Adrenal gland (tissue), 12 donors: ENCODE results near the gene RFX7. TPM values are rescaled to one million over a fixed set of nuclear protein-coding genes. Genes with fewer than 3 reads are reported as not detected.

ENCODE experiments used
- DNase-seq, 7 donors: peaks; one replicate each; pipeline ENCODE4 v3.0.0-alpha.2; 2019 to 2020
- H3K27ac ChIP-seq, 5 donors: fragments of 200-600 bp; sonication (generic) in 4 of 5; 1 replicate in 3 of 5; 2 replicates in 2 of 5; pipeline versions ENCODE4 v1.5.1 to v1.8.0; 2016 to 2020; ENCODE audit warnings: mild to moderate bottlenecking in 1 of 5
- H3K27me3 ChIP-seq: fragments of 200-600 bp; 2 replicates; pipeline ENCODE4 v1.8.0; 2021
- H3K36me3 ChIP-seq, 2 donors: fragments of 200-600 bp; replicated peaks in 1 of 2; 1 replicate in 1 of 2; 2 replicates in 1 of 2; pipeline versions ENCODE4 v1.5.1 to v1.8.0; 2018 to 2022
- H3K4me1 ChIP-seq, 2 donors: fragments of 200-600 bp; replicated peaks in 1 of 2; 1 replicate in 1 of 2; 2 replicates in 1 of 2; pipeline versions ENCODE4 v1.5.1 to v1.8.0; 2018 to 2021
- H3K4me3 ChIP-seq, 4 donors: fragments of 200-600 bp; sonication (generic) in 3 of 4; one replicate each; pipeline ENCODE4 v1.5.1; 2016 to 2018
- H3K9me3 ChIP-seq, 3 donors: fragments of 200-600 bp; sonication (generic) in 1 of 3; replicated peaks in 1 of 3; 1 replicate in 2 of 3; 2 replicates in 1 of 3; pipeline versions ENCODE4 v1.5.1 to v1.8.0; 2016 to 2021
- CTCF ChIP-seq, 6 experiments: fragments of 450-650 bp in 4 of 6; fragments of 200-600 bp in 2 of 6; sonication (generic) in 1 of 6; IDR thresholded peaks; 1 replicate in 5 of 6; 2 replicates in 1 of 6; pipeline versions ENCODE4 v1.5.1 to v1.8.0; 2016 to 2021; ENCODE audit warnings: antibody characterized with exemption in 6 of 6, mild to moderate bottlenecking in 2 of 6, moderate library complexity in 1 of 6
- POLR2A ChIP-seq, 2 donors: fragments of 450-650 bp; IDR thresholded peaks; one replicate each; pipeline ENCODE4 v1.6.1; 2017; ENCODE audit warnings: antibody characterized with exemption in 2 of 2, mild to moderate bottlenecking in 2 of 2, moderate library complexity in 1 of 2
- whole genome bisulfite sequencing, 4 donors: extraction: QIAGEN DNeasy Blood & Tissue Kit in 2 of 4; methylation state at CpG; one replicate each; pipeline versions ENCODE4 v1.1.5 to v1.1.7; 2013 to 2017; 5-methylcytosine and 5-hydroxymethylcytosine counted together
- intact Hi-C, 2 donors: fragments of 100-400 bp; cut with DNase I; formaldehyde crosslinking; loops; one replicate each; pipeline versions ENCODE4 v1.14.1 to v1.15.0; 2022 to 2023
- polyA plus RNA-seq, 3 donors: library from polyadenylated mRNA; stranded (reverse); fragments of 200-250 nt in 2 of 3; fragments of 350-450 nt in 1 of 3; fragmentation: Illumina TruSeq in 1 of 3; extraction: RNeasy Lipid Tissue Mini Kit (QIAGEN cat#74804) in 1 of 3; gene quantifications; one replicate each; pipeline ENCODE4 v1.2.3, GENCODE V29; 2013 to 2014
- total RNA-seq, 9 donors: library from RNA; depleted of rRNA in 4 of 9; stranded (reverse); fragments of >200 nt in 4 of 9; fragments of 120-200 nt in 1 of 9; fragmentation: NEBNext Ultra II Directional in 1 of 9; extraction: Animal tissue kit (Norgen Biotek cat#: 25700) in 1 of 9; gene quantifications; one replicate each; pipeline versions ENCODE4 v1.1.0 to v1.2.4, GENCODE V29; 2013 to 2023
- donor health status: healthy with polysubstance abuse.
- donor health status: Bipolar disorder and iron deficiency.
- donor health status: DM: yes; HTN: yes; CAD: no.
- donor health status: DM: no; HTN: no; CAD: no.
- donor health status: DM: no; HTN: no; CAD: no.
- donor health status: DM: yes; HTN: yes; CAD: no.

Gene RFX7
- total and polyA plus RNA-seq, 12 donors = 3.3 to 51.6 (median 15.9) TPM

GRCh38 chr15:56228352-56228751, 15.3 kb downstream of the RFX7 start:
- DNase-seq = no peak
- peaks cover 6% of the 10 kb centered on the region in 2 donors for H3K4me1 ChIP-seq
- no peaks in the 10 kb centered on the region for H3K27me3 ChIP-seq
- peaks cover 0 to 31% (median 6%) of the 10 kb centered on the region in 3 donors for H3K9me3 ChIP-seq
- no peak overlapping the region for H3K27ac ChIP-seq
- no peak overlapping the region for H3K4me3 ChIP-seq
- TF ChIP-seq POLR2A (IDR thresholded peaks at IDR 0.05) = no peak
- TF ChIP-seq CTCF (IDR thresholded peaks at IDR 0.05) = no peak
- H3K36me3 ChIP-seq = no peaks in the 10 kb centered on the region
- intact Hi-C loops = no loop called here

- intact Hi-C loops = no loop called here
- DNase-seq = no peak
- Histone ChIP-seq H3K36me3 (no peaks in the 10 kb centered on the region), H3K9me3 (peaks cover 0 to 31% (median 6%) of the 10 kb centered on the region in 3 donors), H3K27ac (no peak overlapping the region), H3K4me1 (peaks cover 6% of the 10 kb centered on the region in 2 donors), H3K27me3 (no peaks in the 10 kb centered on the region), H3K4me3 (no peak overlapping the region)
- no peak for TF ChIP-seq POLR2A (IDR thresholded peaks at IDR 0.05)
- no peak for TF ChIP-seq CTCF (IDR thresholded peaks at IDR 0.05)
- WGBS, 4 donors = 94 to 100% (median 98%) methylated on average over 2 of the region's 2 CpGs
These were observed 15.9 kb downstream of the RFX7 start for GRCh38 chr15:56227780-56228179.

GRCh38 chr15:56227306-56227705, 16.4 kb downstream of the RFX7 start:
- intact Hi-C loops = no loop called here
- H3K27me3 ChIP-seq = no peaks in the 10 kb centered on the region
- no peak for TF ChIP-seq POLR2A (IDR thresholded peaks at IDR 0.05)
- TF ChIP-seq CTCF (IDR thresholded peaks at IDR 0.05) = no peak
- H3K27ac ChIP-seq = no peak overlapping the region
- no peak overlapping the region for H3K4me3 ChIP-seq
- no peaks in the 10 kb centered on the region for H3K36me3 ChIP-seq
- peaks cover 0 to 33% (median 10%) of the 10 kb centered on the region in 3 donors for H3K9me3 ChIP-seq
- no peak for DNase-seq
- 77 to 99% (median 91%) methylated on average over 3 of the region's 3 CpGs for WGBS, 4 donors
- peaks cover 6% of the 10 kb centered on the region in 2 donors for H3K4me1 ChIP-seq

DNA sequence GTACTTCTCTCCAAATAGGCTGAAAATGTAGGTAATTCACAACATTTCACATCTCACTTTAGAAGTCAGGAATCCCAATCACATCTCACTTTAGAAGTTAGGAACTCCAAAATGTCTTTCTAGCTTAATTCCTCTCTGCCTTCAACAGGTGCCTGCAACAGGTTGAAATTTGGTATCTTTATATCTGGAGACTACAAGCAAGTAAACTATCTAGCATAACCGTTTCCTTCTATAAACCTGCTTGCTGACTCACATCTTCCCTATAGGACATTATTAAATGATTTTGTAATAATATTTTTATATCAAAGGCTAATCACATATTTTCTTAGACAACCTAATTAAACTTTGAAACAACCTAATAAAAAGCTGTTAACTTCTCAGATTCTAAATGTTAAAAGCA, 18.2 kb downstream of the RFX7 start:
- H3K4me1 ChIP-seq = peaks cover under 1 to 6% of the 10 kb centered on the region in 2 donors
- no peak for DNase-seq
- H3K27me3 ChIP-seq = no peaks in the 10 kb centered on the region
- no peak overlapping the region for H3K27ac ChIP-seq
- intact Hi-C loops = no loop called here
- peaks cover 0 to 24% (median 12%) of the 10 kb centered on the region in 3 donors for H3K9me3 ChIP-seq
- H3K4me3 ChIP-seq = no peak overlapping the region
- H3K36me3 ChIP-seq = no peaks in the 10 kb centered on the region
- TF ChIP-seq CTCF (IDR thresholded peaks at IDR 0.05) (no peak), POLR2A (IDR thresholded peaks at IDR 0.05) (no peak)
- WGBS, 4 donors = 88 to 100% (median 95%) methylated on average over 1 of the region's 1 CpG
